Stimulated activated naive CD4-positive, alpha-beta T cell treated with Interleukin-2 at 50 U/mL for 16 hours (primary cell): ENCODE data around the gene RAB21.

Experiments
- DNase-seq: peaks from one replicate; lab custom pipeline; 2025; lab: John Stamatoyannopoulos, UW

The RAB21 gene

GRCh38 chr12:71754461-71755145 is at the start of gene RAB21:
RAB21 (plus strand) TSS chr12:71754863; CDS start chr12:71755130, 267 bp downstream.
- DNase-seq, result peak; percentile 99

GRCh38 chr12:71704920-71705319 is 49.7 kb upstream of the RAB21 start:
- no peak for DNase-seq

- no peak for DNase-seq
Measured at GRCh38 chr12:71708658-71709057, 46.0 kb upstream of the RAB21 start.

- DNase-seq, result no peak
Measured at GRCh38 chr12:71710276-71711125, 44.2 kb upstream of the RAB21 start.

GRCh38 chr12:71718611-71719010 is 36.1 kb upstream of the RAB21 start:
- no peak for DNase-seq

GRCh38 chr12:71719647-71720370 is 34.9 kb upstream of the RAB21 start:
- DNase-seq, result no peak

GRCh38 chr12:71721783-71722505 is 32.7 kb upstream of the RAB21 start:
- DNase-seq, result no peak

- no peak for DNase-seq
Measured at GRCh38 chr12:71725011-71725410, 29.7 kb upstream of the RAB21 start.

GRCh38 chr12:71726548-71726947 is 28.1 kb upstream of the RAB21 start:
- no peak for DNase-seq

GRCh38 chr12:71727958-71728357 is 26.7 kb upstream of the RAB21 start:
- no peak for DNase-seq

GRCh38 chr12:71730936-71731335 is 23.7 kb upstream of the RAB21 start:
- no peak for DNase-seq

GRCh38 chr12:71731439-71732356 is 23.0 kb upstream of the RAB21 start:
- DNase-seq, result no peak

GRCh38 chr12:71732357-71732712 is 22.3 kb upstream of the RAB21 start:
- no peak for DNase-seq

- DNase-seq, result no peak
Measured at GRCh38 chr12:71737197-71737596, 17.5 kb upstream of the RAB21 start.

- DNase-seq, result no peak
Measured at GRCh38 chr12:71742998-71743397, 11.7 kb upstream of the RAB21 start.

- no peak for DNase-seq
Measured at GRCh38 chr12:71744522-71745300, 10.0 kb upstream of the RAB21 start.

GRCh38 chr12:71746974-71747611 is 7.6 kb upstream of the RAB21 start:
- DNase-seq, result peak; percentile 20

GRCh38 chr12:71748081-71748850 is 6.4 kb upstream of the RAB21 start:
- no peak for DNase-seq

GRCh38 chr12:71749666-71750065 is 5.0 kb upstream of the RAB21 start:
- DNase-seq, result no peak
